ENCODE data around the gene GPR146. TPM values are rescaled to one million over a fixed set of nuclear protein-coding genes. Genes with fewer than 3 reads are reported as not detected.

The GPR146 gene
- total and polyA plus RNA-seq, 2 of the 13 experiments (the other 11 are each of a cell fraction or from before 2014, with no cell fraction given): 2.0 to 15.9 TPM

- no peaks in the 10 kb centered on the region for H4K20me1 ChIP-seq (ENCODE audit: insufficient read depth, low read length)
- no peak overlapping the region for H3K27ac ChIP-seq (ENCODE audit: extremely low read length, insufficient read depth, low read length)
- H3K9ac ChIP-seq (ENCODE audit: insufficient read depth, low read depth, low read length): no peak overlapping the region
- intact Hi-C loops (cut with micrococcal nuclease; ENCODE audit: unreplicated experiment) (loop anchor here (1.0 kb wide), 1 partner anchor 72 kb away; no protein-coding TSS in a partner anchor), in situ Hi-C loops (cut with HindIII; ENCODE audit: extremely low pct_ligation_motif_present, low pct_unique_long_range_greater_than_20kb) (loop anchor here (5.0 kb wide), 1 partner anchor 73 kb away; no protein-coding TSS in a partner anchor)
- H3K36me3 ChIP-seq (replicated peaks in 1 of 2; ENCODE audit: control insufficient read depth in 1 of 2, insufficient read depth in 2 of 2, low read length in 2 of 2): peaks cover 0 to 4% of the 10 kb centered on the region in 2 experiments; a peak in 2 of 5 replicates
- H3K4me3 ChIP-seq (replicated peaks in 1 of 3; ENCODE audit: insufficient read depth in 1 of 3, low read depth in 2 of 3, low read length in 3 of 3): no peak overlapping the region
- no TSS peak for BruUV-seq (replicated peaks)
- peak; percentile 46 for DNase-seq (ENCODE audit: low spot score)
- H3K27me3 ChIP-seq (ENCODE audit: control insufficient read depth in 1 of 2, insufficient read depth in 2 of 2, low read length in 2 of 2): no peaks in the 10 kb centered on the region
- FAIRE-seq: no peak
- no peaks in the 10 kb centered on the region for H3K9me3 ChIP-seq (ENCODE audit: low read length)
- H3K4me1 ChIP-seq (ENCODE audit: insufficient read depth, low read length): peaks cover 34% of the 10 kb centered on the region
- peak overlapping the region; percentile 48; the same call in 1 of the 2 replicates for H3K4me2 ChIP-seq (ENCODE audit: low read depth, low read length)
- WGBS (ENCODE audit: low lambda C conversion rate): 51% methylated on average over 10 of the region's 48 CpGs
- no peak overlapping the region for H2AFZ ChIP-seq (ENCODE audit: low read length)
- ChIA-PET CTCF (ENCODE audit: low intra/inter-chr PET ratio, low total read pairs) (interaction anchor here (1.2 to 3.7 kb wide), 3 partner anchors 45 to 72 kb away, joined by 5 to 65 read pairs (median 7); no protein-coding TSS in a partner anchor), POLR2A (interaction anchor here (0.7 to 3.0 kb wide), 8 partner anchors 20 to 95 kb away, joined by 3 to 45 read pairs (median 4); partner anchors contain the start of genes COX19, CYP2W1, GPR146 and ZFAND2A)
- no peaks in the 10 kb centered on the region for H3K79me2 ChIP-seq (ENCODE audit: insufficient read depth, low read length)
- ATAC-seq: peak; percentile 94
- TF ChIP-seq ZNF891 (CRISPR knock-in tag; IDR thresholded peaks at IDR 0.05) (0 out of 2 replicates have a peak, but pooled peaks have one; percentile 58), ZNF790 (CRISPR knock-in tag; IDR thresholded peaks at IDR 0.05; ENCODE audit: borderline replicate concordance) (no peak), ZBTB46 (CRISPR knock-in tag; IDR thresholded peaks at IDR 0.05; ENCODE audit: borderline replicate concordance) (no peak), AGO1 (IDR thresholded peaks at IDR 0.05; ENCODE audit: low read depth, low read length, poor library complexity, severe bottlenecking) (no peak), SMC3 (IDR thresholded peaks at IDR 0.05; ENCODE audit: low read length) (peak; percentile 59; the same call in 1 of the 2 replicates), ZBTB7B (CRISPR knock-in tag; IDR thresholded peaks at IDR 0.05) (peak; percentile 59; the same call in 1 of the 2 replicates), MEF2D (CRISPR knock-in tag; IDR thresholded peaks at IDR 0.05) (no peak), ZKSCAN8 (CRISPR knock-in tag; IDR thresholded peaks at IDR 0.05; ENCODE audit: borderline replicate concordance) (0 out of 2 replicates have a peak, but pooled peaks have one; percentile 34), TBX2 (CRISPR knock-in tag; IDR thresholded peaks at IDR 0.05; ENCODE audit: borderline replicate concordance) (peak; percentile 54; the same call in 1 of the 2 replicates), MXI1 (IDR thresholded peaks at IDR 0.05; ENCODE audit: borderline replicate concordance, low read depth, low read length) (no peak; the same call in 2 of the 3 replicates), ZNF615 (CRISPR knock-in tag; IDR thresholded peaks at IDR 0.05; ENCODE audit: borderline replicate concordance) (no peak), ZBTB33 (CRISPR knock-in tag; IDR thresholded peaks at IDR 0.05) (peak; percentile 98), ZFP36L2 (CRISPR knock-in tag; IDR thresholded peaks at IDR 0.05) (no peak), ESRRA (CRISPR knock-in tag; IDR thresholded peaks at IDR 0.05; ENCODE audit: low read depth) (no peak), SRSF1 (optimal IDR thresholded peaks at IDR 0.05; ENCODE audit: low read depth, low read length) (peak; percentile 59), YY1 (IDR thresholded peaks at IDR 0.05; ENCODE audit: insufficient read depth, insufficient replicate concordance, low read depth, low read length) (peak; percentile 53), DMAP1 (CRISPR knock-in tag; IDR thresholded peaks at IDR 0.05) (no peak), ZNF776 (CRISPR knock-in tag; IDR thresholded peaks at IDR 0.05) (no peak), SAP130 (CRISPR knock-in tag; IDR thresholded peaks at IDR 0.05; ENCODE audit: low read depth) (peak; percentile 40; the same call in 1 of the 2 replicates), HOXD1 (CRISPR knock-in tag; IDR thresholded peaks at IDR 0.05) (0 out of 2 replicates have a peak, but pooled peaks have one; percentile 24)
These were observed 21.4 kb downstream of the GPR146 start for GRCh38 chr7:1065585-1066241.

Data from HepG2 (cell line).